Trophoblast cell (in vitro differentiated cells and primary cell): Measurements from ENCODE around the gene POLR2F.

ENCODE experiments used
- DNase-seq, 2 donors: peaks; one replicate each; pipeline ENCODE4 v3.0.0-alpha.2; 2016
- H2AFZ ChIP-seq: 2 replicates; pipeline ENCODE4 v1.6.1; 2013; ENCODE audit warnings: low read length, moderate library complexity, mild to moderate bottlenecking; ENCODE audit not compliant: insufficient read depth, poor library complexity
- H2AK5ac ChIP-seq: 2 replicates; pipeline ENCODE4 v1.6.1; 2013; ENCODE audit warnings: mild to moderate bottlenecking, low read length
- H2BK120ac ChIP-seq: 2 replicates; pipeline ENCODE4 v1.6.1; 2013; ENCODE audit warnings: low read length, mild to moderate bottlenecking, moderate library complexity; ENCODE audit not compliant: insufficient read depth, poor library complexity
- H2BK12ac ChIP-seq: 2 replicates; pipeline ENCODE4 v1.6.1; 2013; ENCODE audit warnings: mild to moderate bottlenecking, low read length, moderate library complexity
- H2BK5ac ChIP-seq: 2 replicates; pipeline ENCODE4 v1.6.1; 2013; ENCODE audit warnings: low read length, low read depth, moderate library complexity, mild to moderate bottlenecking; ENCODE audit not compliant: poor library complexity
- H3K14ac ChIP-seq: 2 replicates; pipeline ENCODE4 v1.6.1; 2013; ENCODE audit warnings: mild to moderate bottlenecking, low read length
- H3K18ac ChIP-seq: 2 replicates; pipeline ENCODE4 v1.6.1; 2013; ENCODE audit warnings: mild to moderate bottlenecking, low read length
- H3K23ac ChIP-seq: 2 replicates; pipeline ENCODE4 v1.6.1; 2013; ENCODE audit warnings: low read length
- H3K27ac ChIP-seq: 2 replicates; pipeline ENCODE4 v1.5.1; 2013; ENCODE audit warnings: low read depth, mild to moderate bottlenecking, inconsistent platforms, low read length, moderate library complexity
- H3K27me3 ChIP-seq: 2 replicates; pipeline ENCODE4 v1.6.1; 2013; ENCODE audit warnings: inconsistent platforms, mild to moderate bottlenecking, low read length, moderate library complexity; ENCODE audit not compliant: insufficient read depth
- H3K36me3 ChIP-seq, 2 experiments: 1 replicate in 1 of 2; 2 replicates in 1 of 2; pipeline ENCODE4 v1.6.1; 2013; ENCODE audit warnings: low read length in 2 of 2, mild to moderate bottlenecking in 2 of 2, moderate library complexity in 1 of 2; ENCODE audit not compliant: insufficient read depth in 2 of 2, control insufficient read depth in 1 of 2
- H3K4ac ChIP-seq: 2 replicates; pipeline ENCODE4 v1.6.1; 2013; ENCODE audit warnings: low read depth, mild to moderate bottlenecking, low read length, moderate library complexity
- H3K4me1 ChIP-seq, 2 experiments: 1 replicate in 1 of 2; 2 replicates in 1 of 2; pipeline ENCODE4 v1.6.1; 2013; ENCODE audit warnings: low read length in 2 of 2, mild to moderate bottlenecking in 2 of 2, moderate library complexity in 1 of 2; ENCODE audit not compliant: insufficient read depth in 2 of 2, control insufficient read depth in 1 of 2
- H3K4me2 ChIP-seq: 2 replicates; pipeline ENCODE4 v1.6.1; 2013; ENCODE audit warnings: inconsistent platforms, mild to moderate bottlenecking, low read length, moderate library complexity
- H3K4me3 ChIP-seq: 2 replicates; pipeline ENCODE4 v1.5.1; 2013; ENCODE audit warnings: mild to moderate bottlenecking, low read depth, low read length, inconsistent platforms
- H3K79me1 ChIP-seq: one replicate; pipeline ENCODE4 v1.6.1; 2013; ENCODE audit warnings: low read length
- H3K79me2 ChIP-seq: 2 replicates; pipeline ENCODE4 v1.6.1; 2013; ENCODE audit warnings: low read length, mild to moderate bottlenecking; ENCODE audit not compliant: control insufficient read depth, insufficient read depth, poor library complexity
- H3K9ac ChIP-seq: 2 replicates; pipeline ENCODE4 v1.6.1; 2013; ENCODE audit warnings: mild to moderate bottlenecking, low read length
- H3K9me3 ChIP-seq: 2 replicates; pipeline ENCODE4 v1.6.1; 2013; ENCODE audit warnings: low read depth, mild to moderate bottlenecking, control low read depth, inconsistent platforms, low read length; ENCODE audit not compliant: insufficient read depth
- H4K12ac ChIP-seq: 2 replicates; pipeline ENCODE4 v1.6.1; 2013; ENCODE audit warnings: low read depth, mild to moderate bottlenecking, low read length, moderate library complexity
- H4K8ac ChIP-seq: 2 replicates; pipeline ENCODE4 v1.6.1; 2013; ENCODE audit warnings: low read depth, mild to moderate bottlenecking, low read length, moderate library complexity
- H4K91ac ChIP-seq: one replicate; pipeline ENCODE4 v1.6.1; 2013; ENCODE audit warnings: low read depth, mild to moderate bottlenecking, low read length, moderate library complexity
- WGBS: extraction: QIAGEN DNeasy Blood & Tissue Kit; methylation state at CpG from one replicate; pipeline ENCODE4 v1.1.7; 2013; ENCODE audit warnings: missing lambda C conversion rate; ENCODE audit not compliant: insufficient read length, insufficient coverage; ENCODE audit errors: extremely low coverage; 5-methylcytosine and 5-hydroxymethylcytosine counted together

Gene POLR2F

DNA sequence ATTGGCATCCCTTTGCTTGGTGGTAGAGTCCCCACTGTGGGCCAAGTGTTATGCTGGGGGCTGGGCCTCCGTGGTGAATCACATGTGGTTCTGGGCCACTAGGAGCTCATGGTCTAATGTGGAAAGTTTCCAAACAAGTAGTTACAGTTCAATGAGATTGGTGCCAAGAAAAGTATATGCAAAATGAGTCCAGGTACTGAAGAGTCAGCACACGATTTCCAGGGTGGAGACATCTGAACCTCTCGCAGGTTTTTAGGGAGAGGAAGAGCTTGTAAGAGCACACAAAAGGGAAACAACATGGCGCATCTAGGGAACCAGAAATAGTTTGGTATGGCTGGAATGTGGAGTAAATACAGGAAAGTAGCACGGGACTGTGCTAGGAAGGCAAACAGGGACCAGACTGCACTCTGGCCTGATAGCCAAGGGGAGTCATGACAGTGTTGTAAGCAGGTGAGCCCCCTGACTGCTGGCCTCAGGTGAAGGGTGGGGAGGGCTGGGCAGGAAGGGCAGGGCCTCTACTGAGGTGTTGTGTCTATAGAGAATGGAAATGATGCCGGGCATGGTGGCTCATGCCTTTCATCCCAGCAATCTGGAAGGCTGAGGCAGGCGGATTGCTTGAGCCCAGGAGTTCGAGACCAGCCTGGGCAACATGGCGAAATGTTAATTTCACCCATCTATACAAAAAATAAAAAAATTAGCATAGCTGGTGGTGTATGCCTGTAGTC lies 12.6 kb downstream of the POLR2F start:
- Histone ChIP-seq H2AFZ (no peak overlapping the region), H2BK120ac (peak overlapping the region; percentile 44), H3K4me1 (peaks cover 4 to 8% of the 10 kb centered on the region in 2 experiments), H3K79me2 (no peaks in the 10 kb centered on the region), H3K4me2 (peak overlapping the region; percentile 29), H4K12ac (no peak overlapping the region), H2AK5ac (no peak overlapping the region), H3K9ac (no peak overlapping the region), H3K4ac (no peak overlapping the region), H4K8ac (peak overlapping the region; percentile 46), H2BK5ac (peak overlapping the region; percentile 65), H3K14ac (peak overlapping the region; percentile 59), H3K79me1 (peaks cover 4% of the 10 kb centered on the region), H3K18ac (peak overlapping the region; percentile 61), H3K4me3 (no peak overlapping the region), H3K9me3 (peaks cover 2% of the 10 kb centered on the region), H3K27me3 (no peaks in the 10 kb centered on the region), H3K23ac (no peak overlapping the region), H3K27ac (peak overlapping the region; percentile 54), H2BK12ac (peak overlapping the region; percentile 56), H4K91ac (peak overlapping the region; percentile 82), H3K36me3 (peaks cover 36 to 46% of the 10 kb centered on the region in 2 experiments)
- DNase-seq, result no peak
- no CpG with 5 or more reads among the region's 9 CpGs for WGBS

GRCh38 chr22:37967147-37967546 lies 13.6 kb downstream of the POLR2F start:
- H3K4ac ChIP-seq, result no peak overlapping the region
- H3K79me2 ChIP-seq, result no peaks in the 10 kb centered on the region
- H3K9ac ChIP-seq, result no peak overlapping the region
- no peak overlapping the region for H4K8ac ChIP-seq
- H4K12ac ChIP-seq, result no peak overlapping the region
- H2BK120ac ChIP-seq, result no peak overlapping the region
- no peak overlapping the region for H3K14ac ChIP-seq
- peaks cover 4% of the 10 kb centered on the region for H3K79me1 ChIP-seq
- H2BK12ac ChIP-seq, result no peak overlapping the region
- H3K4me1 ChIP-seq, result peaks cover 4 to 8% of the 10 kb centered on the region in 2 experiments
- no peak overlapping the region for H4K91ac ChIP-seq
- WGBS, result no CpG with 5 or more reads among the region's 1 CpG
- no peak overlapping the region for H3K27ac ChIP-seq
- H3K23ac ChIP-seq, result no peak overlapping the region
- H3K18ac ChIP-seq, result no peak overlapping the region
- no peaks in the 10 kb centered on the region for H3K27me3 ChIP-seq
- no peak overlapping the region for H2AK5ac ChIP-seq
- DNase-seq, result no peak
- H2BK5ac ChIP-seq, result no peak overlapping the region
- no peak overlapping the region for H3K4me2 ChIP-seq
- H3K36me3 ChIP-seq, result peaks cover 28 to 35% of the 10 kb centered on the region in 2 experiments
- H3K4me3 ChIP-seq, result no peak overlapping the region
- H3K9me3 ChIP-seq, result peaks cover 2% of the 10 kb centered on the region
- H2AFZ ChIP-seq, result no peak overlapping the region

GRCh38 chr22:37967637-37968451 lies 14.3 kb downstream of the POLR2F start:
- Histone ChIP-seq H3K14ac (no peak overlapping the region), H3K4me1 (peaks cover 4 to 8% of the 10 kb centered on the region in 2 experiments), H3K23ac (no peak overlapping the region), H2BK12ac (no peak overlapping the region), H3K36me3 (peaks cover 25 to 32% of the 10 kb centered on the region in 2 experiments), H2BK120ac (no peak overlapping the region), H3K79me2 (no peaks in the 10 kb centered on the region), H2AFZ (no peak overlapping the region), H4K91ac (no peak overlapping the region), H3K27me3 (no peaks in the 10 kb centered on the region), H3K4me3 (no peak overlapping the region), H3K18ac (no peak overlapping the region), H4K12ac (no peak overlapping the region), H3K79me1 (peaks cover 4% of the 10 kb centered on the region), H3K4me2 (no peak overlapping the region), H2BK5ac (no peak overlapping the region), H3K9me3 (peaks cover 2% of the 10 kb centered on the region), H3K4ac (no peak overlapping the region), H3K27ac (no peak overlapping the region), H2AK5ac (no peak overlapping the region), H3K9ac (no peak overlapping the region), H4K8ac (no peak overlapping the region)
- DNase-seq, result no peak
- WGBS, result no CpG with 5 or more reads among the region's 14 CpGs

- peaks cover 2% of the 10 kb centered on the region for H3K9me3 ChIP-seq
- peaks cover 25 to 28% of the 10 kb centered on the region in 2 experiments for H3K36me3 ChIP-seq
Observed at GRCh38 chr22:37968452-37969251, 15.2 kb downstream of the POLR2F start.

More at GRCh38 chr22:37968452-37969251, 15.2 kb downstream of the POLR2F start:
- Histone ChIP-seq H2AFZ (no peak overlapping the region), H2AK5ac (no peak overlapping the region), H4K8ac (no peak overlapping the region), H3K9ac (no peak overlapping the region), H2BK12ac (no peak overlapping the region), H4K12ac (no peak overlapping the region), H3K27me3 (no peaks in the 10 kb centered on the region), H3K23ac (no peak overlapping the region), H3K79me1 (peaks cover 4% of the 10 kb centered on the region), H4K91ac (no peak overlapping the region), H3K27ac (no peak overlapping the region), H3K79me2 (no peaks in the 10 kb centered on the region), H3K14ac (no peak overlapping the region), H3K4me3 (no peak overlapping the region), H2BK120ac (no peak overlapping the region), H3K18ac (no peak overlapping the region), H3K4me1 (peaks cover 4 to 8% of the 10 kb centered on the region in 2 experiments), H2BK5ac (no peak overlapping the region), H3K4me2 (no peak overlapping the region), H3K4ac (no peak overlapping the region)
- DNase-seq, result no peak
- WGBS, result no CpG with 5 or more reads among the region's 5 CpGs
